Endothelial cell (in vitro differentiated cells): Measurements from ENCODE around the gene ARF5. TPM values are rescaled to one million over a fixed set of nuclear protein-coding genes. Genes with fewer than 3 reads are reported as not detected.

Source experiments
- DNase-seq: peaks from one replicate; pipeline ENCODE4 v3.0.0; 2021; ENCODE audit warnings: low spot score
- H3K27ac Mint-ChIP-seq: one replicate; pipeline ENCODE4 v1.8.0; 2021; ENCODE audit warnings: mixed read lengths, inconsistent platforms; ENCODE audit not compliant: unreplicated experiment
- H3K27me3 Mint-ChIP-seq: one replicate; pipeline ENCODE4 v1.8.0; 2021; ENCODE audit warnings: mild to moderate bottlenecking, moderate library complexity, mixed read lengths, inconsistent platforms; ENCODE audit not compliant: unreplicated experiment
- H3K36me3 Mint-ChIP-seq: one replicate; pipeline ENCODE4 v1.8.0; 2021; ENCODE audit warnings: mild to moderate bottlenecking, low read depth, mixed read lengths, inconsistent platforms; ENCODE audit not compliant: unreplicated experiment
- H3K4me1 Mint-ChIP-seq: one replicate; pipeline ENCODE4 v1.8.0; 2021; ENCODE audit warnings: mild to moderate bottlenecking, mixed read lengths, inconsistent platforms; ENCODE audit not compliant: unreplicated experiment
- H3K4me3 Mint-ChIP-seq: one replicate; pipeline ENCODE4 v1.8.0; 2021; ENCODE audit warnings: mild to moderate bottlenecking, mixed read lengths, inconsistent platforms; ENCODE audit not compliant: unreplicated experiment
- H3K9me3 Mint-ChIP-seq: one replicate; pipeline ENCODE4 v1.8.0; 2021; ENCODE audit warnings: mixed read lengths, inconsistent platforms; ENCODE audit not compliant: unreplicated experiment
- total RNA-seq: library from RNA; stranded (reverse); fragmentation: NEBNext Ultra II Directional; extraction: Animal tissue kit (Norgen Biotek cat#: 25700); gene quantifications from one replicate; pipeline ENCODE4 v1.2.1, GENCODE V29; 2021; ENCODE audit not compliant: unreplicated experiment
- TF ChIP-seq, protein P1 (sequence below): fragments of 200-600 bp; sonication (generic); IDR thresholded peaks from one replicate; pipeline ENCODE4 v1.5.0; 2021; ENCODE audit warnings: antibody characterized with exemption; ENCODE audit not compliant: unreplicated experiment

Gene ARF5
- total RNA-seq, 1 donor from 2014 or later = 354 TPM

- Mint-ChIP-seq H3K36me3 (peaks cover 21% of the 10 kb centered on the region), H3K27ac (no peak overlapping the region), H3K27me3 (peaks cover 9% of the 10 kb centered on the region), H3K4me1 (peaks cover 12% of the 10 kb centered on the region), H3K9me3 (no peaks in the 10 kb centered on the region), H3K4me3 (no peak overlapping the region)
- TF ChIP-seq, protein P1, sequence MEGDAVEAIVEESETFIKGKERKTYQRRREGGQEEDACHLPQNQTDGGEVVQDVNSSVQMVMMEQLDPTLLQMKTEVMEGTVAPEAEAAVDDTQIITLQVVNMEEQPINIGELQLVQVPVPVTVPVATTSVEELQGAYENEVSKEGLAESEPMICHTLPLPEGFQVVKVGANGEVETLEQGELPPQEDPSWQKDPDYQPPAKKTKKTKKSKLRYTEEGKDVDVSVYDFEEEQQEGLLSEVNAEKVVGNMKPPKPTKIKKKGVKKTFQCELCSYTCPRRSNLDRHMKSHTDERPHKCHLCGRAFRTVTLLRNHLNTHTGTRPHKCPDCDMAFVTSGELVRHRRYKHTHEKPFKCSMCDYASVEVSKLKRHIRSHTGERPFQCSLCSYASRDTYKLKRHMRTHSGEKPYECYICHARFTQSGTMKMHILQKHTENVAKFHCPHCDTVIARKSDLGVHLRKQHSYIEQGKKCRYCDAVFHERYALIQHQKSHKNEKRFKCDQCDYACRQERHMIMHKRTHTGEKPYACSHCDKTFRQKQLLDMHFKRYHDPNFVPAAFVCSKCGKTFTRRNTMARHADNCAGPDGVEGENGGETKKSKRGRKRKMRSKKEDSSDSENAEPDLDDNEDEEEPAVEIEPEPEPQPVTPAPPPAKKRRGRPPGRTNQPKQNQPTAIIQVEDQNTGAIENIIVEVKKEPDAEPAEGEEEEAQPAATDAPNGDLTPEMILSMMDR = no peak
- DNase-seq = no peak
These were observed 6.3 kb downstream of the ARF5 start for GRCh38 chr7:127594490-127594889.

GRCh38 chr7:127595737-127596136 is 7.5 kb downstream of the ARF5 start:
- H3K36me3 Mint-ChIP-seq = peaks cover 15% of the 10 kb centered on the region
- no peaks in the 10 kb centered on the region for H3K9me3 Mint-ChIP-seq
- no peak overlapping the region for H3K27ac Mint-ChIP-seq
- DNase-seq = no peak
- TF ChIP-seq, protein P1 = no peak
- peaks cover 5% of the 10 kb centered on the region for H3K4me1 Mint-ChIP-seq
- no peak overlapping the region for H3K4me3 Mint-ChIP-seq
- H3K27me3 Mint-ChIP-seq = peaks cover 6% of the 10 kb centered on the region

DNA sequence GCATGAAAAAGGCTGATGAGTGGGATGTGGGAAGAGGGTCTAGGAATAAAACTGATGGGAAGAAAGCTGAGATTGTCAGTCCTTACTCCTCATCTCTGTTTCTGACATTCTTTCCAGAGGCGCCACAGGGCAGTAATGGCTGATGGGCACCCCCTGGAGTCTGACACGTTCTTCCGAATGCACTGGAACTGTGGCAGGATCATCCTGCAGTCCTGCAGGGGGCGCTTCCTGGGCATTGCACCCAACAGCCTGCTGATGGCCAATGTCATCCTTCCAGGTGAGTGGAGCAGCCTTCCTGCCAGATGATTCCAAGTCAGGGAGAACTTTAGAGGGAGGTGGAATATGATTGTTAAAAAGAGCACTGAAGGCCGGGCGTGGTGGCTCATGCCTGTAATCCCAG is 10.1 kb downstream of the ARF5 start:
- Mint-ChIP-seq H3K27ac (no peak overlapping the region), H3K4me1 (no peaks in the 10 kb centered on the region), H3K27me3 (peaks cover 6% of the 10 kb centered on the region), H3K9me3 (no peaks in the 10 kb centered on the region), H3K4me3 (no peak overlapping the region), H3K36me3 (peaks cover 9% of the 10 kb centered on the region)
- TF ChIP-seq, protein P1 = peak; percentile 57
- DNase-seq = peak; percentile 49

- Mint-ChIP-seq H3K9me3 (no peaks in the 10 kb centered on the region), H3K4me3 (no peak overlapping the region), H3K27me3 (peaks cover 3% of the 10 kb centered on the region), H3K27ac (no peak overlapping the region), H3K36me3 (peaks cover 5% of the 10 kb centered on the region), H3K4me1 (no peaks in the 10 kb centered on the region)
- no peak for DNase-seq
- TF ChIP-seq, protein P1 = no peak
These were observed 12.7 kb downstream of the ARF5 start for GRCh38 chr7:127600885-127601284.

GRCh38 chr7:127608446-127608845 is 20.2 kb downstream of the ARF5 start:
- no peak for DNase-seq
- Mint-ChIP-seq H3K36me3 (peaks cover 7% of the 10 kb centered on the region), H3K9me3 (no peaks in the 10 kb centered on the region), H3K27ac (no peak overlapping the region), H3K4me1 (no peaks in the 10 kb centered on the region), H3K27me3 (peaks cover 9% of the 10 kb centered on the region), H3K4me3 (no peak overlapping the region)
- TF ChIP-seq, protein P1 = no peak
